ENCODE measurements around the gene SLC35A1. TPM values are rescaled to one million over a fixed set of nuclear protein-coding genes. Genes with fewer than 3 reads are reported as not detected.

SLC35A1 gene
- total RNA-seq, 4 donors from 2014 or later, result 12.1 to 23.6 (median 20.2) TPM

- no peak for TF ChIP-seq CTCF (IDR thresholded peaks at IDR 0.05; ENCODE audit: low read depth)
Observed at GRCh38 chr6:87465051-87465450, 7.7 kb upstream of the SLC35A1 start.

GRCh38 chr6:87473419-87473903, 687 bp downstream of the SLC35A1 start:
- TF ChIP-seq CTCF (IDR thresholded peaks at IDR 0.05; ENCODE audit: low read depth), result no peak

GRCh38 chr6:87481931-87482330, 9.2 kb downstream of the SLC35A1 start:
- no peak for TF ChIP-seq CTCF (IDR thresholded peaks at IDR 0.05; ENCODE audit: low read depth)

GRCh38 chr6:87482366-87482765, 9.6 kb downstream of the SLC35A1 start:
- no peak for TF ChIP-seq CTCF (IDR thresholded peaks at IDR 0.05; ENCODE audit: low read depth)

- no peak for TF ChIP-seq CTCF (IDR thresholded peaks at IDR 0.05; ENCODE audit: low read depth)
Observed at GRCh38 chr6:87483929-87484328, 11.2 kb downstream of the SLC35A1 start.

GRCh38 chr6:87484491-87484890, 11.7 kb downstream of the SLC35A1 start:
- no peak for TF ChIP-seq CTCF (IDR thresholded peaks at IDR 0.05; ENCODE audit: low read depth)

- TF ChIP-seq CTCF (IDR thresholded peaks at IDR 0.05; ENCODE audit: low read depth), result no peak
Observed at GRCh38 chr6:87487555-87487954, 14.8 kb downstream of the SLC35A1 start.

All from subcutaneous adipose tissue (tissue), 4 donors.